ENCODE results near the gene SMARCE1. TPM values are rescaled to one million over a fixed set of nuclear protein-coding genes. Genes with fewer than 3 reads are reported as not detected.

Gene SMARCE1
- 10 to 100 TPM; 49.6 to 64.7 (median 61.6) TPM for total RNA-seq
- 10 to 100 TPM; 55.6 to 59.9 (median 55.9) TPM for polyA plus RNA-seq
- long read RNA-seq, donor 1, full-length matches to known transcripts: 28 of 35 reads
- long read RNA-seq, donor 1, partial matches to known transcripts: 6 of 35 reads
- long read RNA-seq, donor 1, other reads (novel, unspliced or antisense): 1 of 35 reads
- long read RNA-seq, donor 2, full-length matches to known transcripts: 46 of 55 reads
- long read RNA-seq, donor 2, partial matches to known transcripts: 7 of 55 reads
- long read RNA-seq, donor 2, other reads (novel, unspliced or antisense): 2 of 55 reads

DNA sequence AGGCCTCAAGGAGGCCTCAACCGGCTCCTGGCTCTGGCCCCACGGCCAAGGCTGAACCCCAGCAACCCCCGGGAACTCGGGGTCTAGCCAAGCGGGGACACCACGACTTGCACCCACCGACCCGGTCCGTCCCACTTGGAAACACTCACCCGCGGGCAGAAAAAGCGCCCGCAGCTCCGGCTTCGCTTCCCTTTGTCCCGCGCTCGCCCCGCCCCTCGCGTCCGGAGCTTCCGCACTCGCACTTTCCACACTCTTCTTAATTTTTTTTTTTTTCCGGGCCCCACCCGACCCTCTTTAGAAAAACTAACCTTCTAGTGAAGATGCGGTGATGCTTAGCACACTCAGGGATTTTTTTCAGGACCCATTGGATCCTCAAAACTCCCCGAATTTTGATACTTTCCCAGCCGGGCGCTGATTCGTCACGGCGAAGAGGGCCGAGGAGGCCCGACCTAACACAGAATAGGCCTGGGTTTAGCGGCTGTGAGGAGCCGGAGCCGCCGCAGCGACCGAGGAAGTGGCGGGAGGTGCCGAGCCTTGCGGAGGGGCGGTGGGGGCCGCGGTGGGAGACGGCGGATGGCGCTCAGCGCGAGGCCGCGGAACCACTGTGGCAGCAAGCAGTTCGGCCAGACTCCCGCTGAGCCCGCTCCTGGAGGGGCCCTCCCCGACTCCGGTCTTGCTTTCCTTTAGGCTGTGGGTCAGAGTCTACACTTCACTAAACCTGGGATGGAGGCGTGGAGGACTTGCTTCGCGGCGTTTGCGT is at the start of gene SMARCE1:
TSS of gene SMARCE1 (minus strand) at position 195 of the 760 bp plus-strand sequence. CDS start 2,016 bp downstream, outside the sequence.
- TF ChIP-seq, protein P1, sequence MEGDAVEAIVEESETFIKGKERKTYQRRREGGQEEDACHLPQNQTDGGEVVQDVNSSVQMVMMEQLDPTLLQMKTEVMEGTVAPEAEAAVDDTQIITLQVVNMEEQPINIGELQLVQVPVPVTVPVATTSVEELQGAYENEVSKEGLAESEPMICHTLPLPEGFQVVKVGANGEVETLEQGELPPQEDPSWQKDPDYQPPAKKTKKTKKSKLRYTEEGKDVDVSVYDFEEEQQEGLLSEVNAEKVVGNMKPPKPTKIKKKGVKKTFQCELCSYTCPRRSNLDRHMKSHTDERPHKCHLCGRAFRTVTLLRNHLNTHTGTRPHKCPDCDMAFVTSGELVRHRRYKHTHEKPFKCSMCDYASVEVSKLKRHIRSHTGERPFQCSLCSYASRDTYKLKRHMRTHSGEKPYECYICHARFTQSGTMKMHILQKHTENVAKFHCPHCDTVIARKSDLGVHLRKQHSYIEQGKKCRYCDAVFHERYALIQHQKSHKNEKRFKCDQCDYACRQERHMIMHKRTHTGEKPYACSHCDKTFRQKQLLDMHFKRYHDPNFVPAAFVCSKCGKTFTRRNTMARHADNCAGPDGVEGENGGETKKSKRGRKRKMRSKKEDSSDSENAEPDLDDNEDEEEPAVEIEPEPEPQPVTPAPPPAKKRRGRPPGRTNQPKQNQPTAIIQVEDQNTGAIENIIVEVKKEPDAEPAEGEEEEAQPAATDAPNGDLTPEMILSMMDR (IDR thresholded peaks at IDR 0.05): no peak
- intact Hi-C loops (cut with DNase I): no loop called here
- no peaks in the 10 kb centered on the region for H3K9me3 ChIP-seq
- 0% methylated on average over 61 to 64 of the region's 64 CpGs for WGBS, 3 donors
- peaks cover 20% of the 10 kb centered on the region for H3K4me1 ChIP-seq
- ATAC-seq (peak; percentile 81 to 89 (median 83)), DNase-seq (peak; percentile 77 to 87)
- peak within 1 kb of the TSS; percentile 96 for H3K27ac ChIP-seq
- peak within 1 kb of the TSS; percentile 95 for H3K4me3 ChIP-seq
- H3K27me3 ChIP-seq (ENCODE audit: insufficient read depth in 3 of 3, low read length in 2 of 3): no peaks in the 10 kb centered on the region
- H3K36me3 ChIP-seq (ENCODE audit: insufficient read depth in 1 of 2, low read depth in 1 of 2): peaks cover 0 to 29% of the 10 kb centered on the region in 2 donors

DNA sequence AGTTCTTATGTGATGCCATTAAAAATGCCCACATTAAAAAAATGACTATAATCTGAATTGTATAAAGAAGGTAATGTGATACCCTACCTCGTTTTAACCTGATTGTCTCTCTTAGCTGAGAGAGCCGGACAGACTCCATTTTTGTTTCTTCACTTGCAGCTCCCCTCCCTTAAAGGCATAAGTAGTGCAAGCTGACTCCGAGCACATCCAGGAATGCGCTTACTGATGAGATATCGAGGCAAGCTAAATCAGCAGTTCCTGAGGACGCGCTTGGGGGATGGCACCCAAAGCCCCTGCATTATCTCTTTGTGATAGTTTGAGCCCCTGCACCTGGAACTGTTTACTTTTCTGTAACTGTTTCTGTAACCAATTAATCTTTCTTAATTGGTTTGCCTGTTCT is 49.7 kb upstream of the SMARCE1 start:
- H3K36me3 ChIP-seq (ENCODE audit: insufficient read depth in 1 of 2, low read depth in 1 of 2): no peaks in the 10 kb centered on the region
- no peak for ATAC-seq
- peaks cover 10% of the 10 kb centered on the region for H3K4me1 ChIP-seq
- intact Hi-C loops (cut with DNase I): no loop called here
- TF ChIP-seq, protein P1 (IDR thresholded peaks at IDR 0.05): no peak
- no peaks in the 10 kb centered on the region for H3K9me3 ChIP-seq
- no peak overlapping the region for H3K27ac ChIP-seq
- peaks cover 0 to 7% (median 0%) of the 10 kb centered on the region in 3 donors for H3K27me3 ChIP-seq (ENCODE audit: insufficient read depth in 3 of 3, low read length in 2 of 3)
- no peak overlapping the region for H3K4me3 ChIP-seq
- WGBS, 3 donors: 66 to 71% (median 70%) methylated on average over 7 of the region's 7 CpGs
- no peak for DNase-seq

DNA sequence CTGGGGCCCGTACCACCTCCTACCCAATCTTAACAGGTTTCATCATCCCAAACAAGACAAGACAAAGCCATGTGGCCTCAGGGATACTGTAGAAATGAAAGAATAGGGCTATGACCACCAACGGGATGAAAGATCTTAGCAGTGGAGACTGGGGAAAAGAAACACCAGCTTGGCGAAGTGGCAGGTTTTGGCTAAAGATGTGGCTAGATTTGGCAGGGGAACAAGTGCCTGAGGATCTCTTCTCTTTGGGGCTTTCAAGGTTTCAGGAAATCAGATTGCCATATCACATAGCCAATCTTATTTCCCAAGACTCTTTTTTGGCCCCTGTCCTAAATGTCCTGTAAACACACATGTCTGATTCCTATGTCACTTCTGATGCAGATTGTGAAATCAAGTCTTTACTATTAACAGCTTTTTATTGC is 49.0 kb upstream of the SMARCE1 start:
- H3K27me3 ChIP-seq (ENCODE audit: insufficient read depth in 3 of 3, low read length in 2 of 3): peaks cover 0 to 7% (median 0%) of the 10 kb centered on the region in 3 donors
- WGBS, 3 donors: 70 to 74% (median 71%) methylated on average over 3 of the region's 3 CpGs
- H3K27ac ChIP-seq: no peak overlapping the region
- intact Hi-C loops (cut with DNase I): no loop called here
- ATAC-seq (no peak), DNase-seq (no peak)
- no peaks in the 10 kb centered on the region for H3K9me3 ChIP-seq
- TF ChIP-seq, protein P1 (IDR thresholded peaks at IDR 0.05): no peak
- H3K4me1 ChIP-seq: peaks cover 10% of the 10 kb centered on the region
- H3K4me3 ChIP-seq: no peak overlapping the region
- no peaks in the 10 kb centered on the region for H3K36me3 ChIP-seq (ENCODE audit: insufficient read depth in 1 of 2, low read depth in 1 of 2)

DNA sequence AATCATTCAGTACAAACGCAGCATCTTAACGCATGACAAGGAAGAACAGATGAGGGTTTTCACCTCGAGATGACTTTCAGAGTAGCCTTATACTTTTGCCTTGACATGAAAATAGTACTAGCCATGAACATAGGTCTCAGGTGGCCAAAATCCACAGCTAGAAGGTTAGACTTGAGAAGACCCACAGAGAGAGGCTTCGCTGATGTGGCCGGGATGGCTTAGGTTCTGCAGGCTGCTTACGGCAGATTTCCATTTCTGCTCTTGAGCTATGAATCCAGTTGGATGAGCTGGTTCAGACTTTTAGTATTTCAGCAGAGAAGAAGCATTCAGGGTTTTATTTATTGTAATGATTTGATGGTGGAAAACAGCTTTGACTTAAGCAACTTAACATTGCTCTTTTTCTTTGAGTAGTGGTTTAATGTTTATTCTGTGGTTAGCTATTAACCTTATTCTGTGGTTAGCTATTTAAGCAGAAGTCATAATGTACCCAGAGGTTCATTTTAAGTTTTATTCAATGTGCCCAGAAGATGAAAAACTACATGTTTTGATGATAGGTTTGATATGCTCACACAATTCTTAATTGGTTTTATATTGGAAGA is 48.4 kb upstream of the SMARCE1 start:
- TF ChIP-seq, protein P1 (IDR thresholded peaks at IDR 0.05): no peak
- DNase-seq (no peak), ATAC-seq (no peak)
- Histone ChIP-seq H3K4me3 (no peak overlapping the region), H3K27me3 (ENCODE audit: insufficient read depth in 3 of 3, low read length in 2 of 3) (peaks cover 0 to 7% (median 0%) of the 10 kb centered on the region in 3 donors), H3K4me1 (peaks cover 10% of the 10 kb centered on the region), H3K27ac (no peak overlapping the region), H3K9me3 (no peaks in the 10 kb centered on the region), H3K36me3 (ENCODE audit: insufficient read depth in 1 of 2, low read depth in 1 of 2) (no peaks in the 10 kb centered on the region)
- 90 to 93% (median 92%) methylated on average over 6 of the region's 6 CpGs for WGBS, 3 donors
- intact Hi-C loops (cut with DNase I): no loop called here

Data from psoas muscle (tissue), 8 donors.